ENCODE data around the gene MAPKAPK5.
A peak's percentile ranks its signal among the peaks of the same experiment; 100 is the strongest.

Gene MAPKAPK5

GRCh38 chr12:111842556-111843396 is 748 bp downstream of the MAPKAPK5 start:
- Histone ChIP-seq H3K4me3 (ENCODE audit: low read length in 2 of 2) (peak overlapping the region; percentile 90 to 97), H3K27ac (ENCODE audit: low read depth in 2 of 2, low read length in 2 of 2) (peak overlapping the region; percentile 96 to 97), H3K9ac (ENCODE audit: low read depth in 1 of 2, low read length in 2 of 2) (peak overlapping the region; percentile 81 to 99), H3K27me3 (ENCODE audit: control insufficient read depth in 2 of 2, insufficient read depth in 2 of 2, low read length in 2 of 2) (no peaks in the 10 kb centered on the region), H3K36me3 (ENCODE audit: control insufficient read depth in 2 of 2, insufficient read depth in 2 of 2, low read length in 2 of 2) (peaks cover 8 to 10% of the 10 kb centered on the region in 2 donors), H3K4me1 (ENCODE audit: control insufficient read depth in 2 of 2, insufficient read depth in 2 of 2, low read length in 2 of 2) (peaks cover 31 to 36% of the 10 kb centered on the region in 2 donors), H3K9me3 (ENCODE audit: control insufficient read depth in 2 of 2, low read length in 2 of 2) (no peaks in the 10 kb centered on the region)

GRCh38 chr12:111846016-111846415 is 4.0 kb downstream of the MAPKAPK5 start:
- Histone ChIP-seq H3K9ac (ENCODE audit: low read depth in 1 of 2, low read length in 2 of 2) (no peak overlapping the region), H3K4me1 (ENCODE audit: control insufficient read depth in 2 of 2, insufficient read depth in 2 of 2, low read length in 2 of 2) (peaks cover 20 to 24% of the 10 kb centered on the region in 2 donors), H3K36me3 (ENCODE audit: control insufficient read depth in 2 of 2, insufficient read depth in 2 of 2, low read length in 2 of 2) (peaks cover 0 to 2% of the 10 kb centered on the region in 2 donors), H3K27me3 (ENCODE audit: control insufficient read depth in 2 of 2, insufficient read depth in 2 of 2, low read length in 2 of 2) (no peaks in the 10 kb centered on the region), H3K9me3 (ENCODE audit: control insufficient read depth in 2 of 2, low read length in 2 of 2) (no peaks in the 10 kb centered on the region), H3K27ac (ENCODE audit: low read depth in 2 of 2, low read length in 2 of 2) (no peak overlapping the region), H3K4me3 (ENCODE audit: low read length in 2 of 2) (no peak overlapping the region)

GRCh38 chr12:111850526-111850925 is 8.5 kb downstream of the MAPKAPK5 start:
- no peaks in the 10 kb centered on the region for H3K9me3 ChIP-seq (ENCODE audit: control insufficient read depth in 2 of 2, low read length in 2 of 2)
- no peak overlapping the region for H3K9ac ChIP-seq (ENCODE audit: low read depth in 1 of 2, low read length in 2 of 2)
- peak overlapping the region; percentile 67 to 68 for H3K27ac ChIP-seq (ENCODE audit: low read depth in 2 of 2, low read length in 2 of 2)
- no peak overlapping the region for H3K4me3 ChIP-seq (ENCODE audit: low read length in 2 of 2)
- H3K4me1 ChIP-seq (ENCODE audit: control insufficient read depth in 2 of 2, insufficient read depth in 2 of 2, low read length in 2 of 2) = peaks cover 3% of the 10 kb centered on the region in 2 donors
- H3K27me3 ChIP-seq (ENCODE audit: control insufficient read depth in 2 of 2, insufficient read depth in 2 of 2, low read length in 2 of 2) = no peaks in the 10 kb centered on the region
- H3K36me3 ChIP-seq (ENCODE audit: control insufficient read depth in 2 of 2, insufficient read depth in 2 of 2, low read length in 2 of 2) = peaks cover 0 to 2% of the 10 kb centered on the region in 2 donors

GRCh38 chr12:111858186-111858585 is 16.2 kb downstream of the MAPKAPK5 start:
- H3K9me3 ChIP-seq (ENCODE audit: control insufficient read depth in 2 of 2, low read length in 2 of 2) = no peaks in the 10 kb centered on the region
- no peaks in the 10 kb centered on the region for H3K27me3 ChIP-seq (ENCODE audit: control insufficient read depth in 2 of 2, insufficient read depth in 2 of 2, low read length in 2 of 2)
- H3K36me3 ChIP-seq (ENCODE audit: control insufficient read depth in 2 of 2, insufficient read depth in 2 of 2, low read length in 2 of 2) = peaks cover 0 to 4% of the 10 kb centered on the region in 2 donors
- no peak overlapping the region for H3K9ac ChIP-seq (ENCODE audit: low read depth in 1 of 2, low read length in 2 of 2)
- H3K4me3 ChIP-seq (ENCODE audit: low read length in 2 of 2) = no peak overlapping the region
- H3K27ac ChIP-seq (ENCODE audit: low read depth in 2 of 2, low read length in 2 of 2) = no peak overlapping the region
- no peaks in the 10 kb centered on the region for H3K4me1 ChIP-seq (ENCODE audit: control insufficient read depth in 2 of 2, insufficient read depth in 2 of 2, low read length in 2 of 2)

GRCh38 chr12:111858778-111859177 is 16.8 kb downstream of the MAPKAPK5 start:
- no peaks in the 10 kb centered on the region for H3K27me3 ChIP-seq (ENCODE audit: control insufficient read depth in 2 of 2, insufficient read depth in 2 of 2, low read length in 2 of 2)

GRCh38 chr12:111864913-111865312 is 22.9 kb downstream of the MAPKAPK5 start:
- Histone ChIP-seq H3K27ac (ENCODE audit: low read depth in 2 of 2, low read length in 2 of 2) (no peak overlapping the region), H3K36me3 (ENCODE audit: control insufficient read depth in 2 of 2, insufficient read depth in 2 of 2, low read length in 2 of 2) (peaks cover 31 to 44% of the 10 kb centered on the region in 2 donors), H3K27me3 (ENCODE audit: control insufficient read depth in 2 of 2, insufficient read depth in 2 of 2, low read length in 2 of 2) (no peaks in the 10 kb centered on the region), H3K9me3 (ENCODE audit: control insufficient read depth in 2 of 2, low read length in 2 of 2) (no peaks in the 10 kb centered on the region), H3K4me1 (ENCODE audit: control insufficient read depth in 2 of 2, insufficient read depth in 2 of 2, low read length in 2 of 2) (no peaks in the 10 kb centered on the region), H3K9ac (ENCODE audit: low read depth in 1 of 2, low read length in 2 of 2) (no peak overlapping the region), H3K4me3 (ENCODE audit: low read length in 2 of 2) (no peak overlapping the region)

More at GRCh38 chr12:111858778-111859177, 16.8 kb downstream of the MAPKAPK5 start:
- Histone ChIP-seq H3K9me3 (ENCODE audit: control insufficient read depth in 2 of 2, low read length in 2 of 2) (no peaks in the 10 kb centered on the region), H3K36me3 (ENCODE audit: control insufficient read depth in 2 of 2, insufficient read depth in 2 of 2, low read length in 2 of 2) (peaks cover 0 to 4% of the 10 kb centered on the region in 2 donors), H3K4me3 (ENCODE audit: low read length in 2 of 2) (no peak overlapping the region), H3K4me1 (ENCODE audit: control insufficient read depth in 2 of 2, insufficient read depth in 2 of 2, low read length in 2 of 2) (no peaks in the 10 kb centered on the region), H3K27ac (ENCODE audit: low read depth in 2 of 2, low read length in 2 of 2) (no peak overlapping the region), H3K9ac (ENCODE audit: low read depth in 1 of 2, low read length in 2 of 2) (no peak overlapping the region)

GRCh38 chr12:111867531-111867930 is 25.5 kb downstream of the MAPKAPK5 start:
- Histone ChIP-seq H3K9me3 (ENCODE audit: control insufficient read depth in 2 of 2, low read length in 2 of 2) (no peaks in the 10 kb centered on the region), H3K9ac (ENCODE audit: low read depth in 1 of 2, low read length in 2 of 2) (no peak overlapping the region), H3K4me1 (ENCODE audit: control insufficient read depth in 2 of 2, insufficient read depth in 2 of 2, low read length in 2 of 2) (no peaks in the 10 kb centered on the region), H3K27ac (ENCODE audit: low read depth in 2 of 2, low read length in 2 of 2) (no peak overlapping the region), H3K36me3 (ENCODE audit: control insufficient read depth in 2 of 2, insufficient read depth in 2 of 2, low read length in 2 of 2) (peaks cover 47 to 67% of the 10 kb centered on the region in 2 donors), H3K27me3 (ENCODE audit: control insufficient read depth in 2 of 2, insufficient read depth in 2 of 2, low read length in 2 of 2) (no peaks in the 10 kb centered on the region), H3K4me3 (ENCODE audit: low read length in 2 of 2) (no peak overlapping the region)

- H3K36me3 ChIP-seq (ENCODE audit: control insufficient read depth in 2 of 2, insufficient read depth in 2 of 2, low read length in 2 of 2) = peaks cover 59 to 77% of the 10 kb centered on the region in 2 donors
- H3K4me1 ChIP-seq (ENCODE audit: control insufficient read depth in 2 of 2, insufficient read depth in 2 of 2, low read length in 2 of 2) = no peaks in the 10 kb centered on the region
- H3K9me3 ChIP-seq (ENCODE audit: control insufficient read depth in 2 of 2, low read length in 2 of 2) = no peaks in the 10 kb centered on the region
- no peak overlapping the region for H3K27ac ChIP-seq (ENCODE audit: low read depth in 2 of 2, low read length in 2 of 2)
- H3K9ac ChIP-seq (ENCODE audit: low read depth in 1 of 2, low read length in 2 of 2) = no peak overlapping the region
- H3K27me3 ChIP-seq (ENCODE audit: control insufficient read depth in 2 of 2, insufficient read depth in 2 of 2, low read length in 2 of 2) = no peaks in the 10 kb centered on the region
- no peak overlapping the region for H3K4me3 ChIP-seq (ENCODE audit: low read length in 2 of 2)
These were observed 26.9 kb downstream of the MAPKAPK5 start for GRCh38 chr12:111868676-111869588.

- H3K9me3 ChIP-seq (ENCODE audit: control insufficient read depth in 2 of 2, low read length in 2 of 2) = no peaks in the 10 kb centered on the region
- no peaks in the 10 kb centered on the region for H3K27me3 ChIP-seq (ENCODE audit: control insufficient read depth in 2 of 2, insufficient read depth in 2 of 2, low read length in 2 of 2)
- no peak overlapping the region for H3K4me3 ChIP-seq (ENCODE audit: low read length in 2 of 2)
- no peak overlapping the region for H3K9ac ChIP-seq (ENCODE audit: low read depth in 1 of 2, low read length in 2 of 2)
- no peaks in the 10 kb centered on the region for H3K4me1 ChIP-seq (ENCODE audit: control insufficient read depth in 2 of 2, insufficient read depth in 2 of 2, low read length in 2 of 2)
- peaks cover 59 to 77% of the 10 kb centered on the region in 2 donors for H3K36me3 ChIP-seq (ENCODE audit: control insufficient read depth in 2 of 2, insufficient read depth in 2 of 2, low read length in 2 of 2)
- H3K27ac ChIP-seq (ENCODE audit: low read depth in 2 of 2, low read length in 2 of 2) = no peak overlapping the region
These were observed 27.6 kb downstream of the MAPKAPK5 start for GRCh38 chr12:111869671-111870070.

GRCh38 chr12:111870216-111870615 is 28.2 kb downstream of the MAPKAPK5 start:
- peaks cover 60 to 73% of the 10 kb centered on the region in 2 donors for H3K36me3 ChIP-seq (ENCODE audit: control insufficient read depth in 2 of 2, insufficient read depth in 2 of 2, low read length in 2 of 2)
- H3K9ac ChIP-seq (ENCODE audit: low read depth in 1 of 2, low read length in 2 of 2) = no peak overlapping the region
- H3K9me3 ChIP-seq (ENCODE audit: control insufficient read depth in 2 of 2, low read length in 2 of 2) = no peaks in the 10 kb centered on the region
- H3K4me3 ChIP-seq (ENCODE audit: low read length in 2 of 2) = no peak overlapping the region
- no peak overlapping the region for H3K27ac ChIP-seq (ENCODE audit: low read depth in 2 of 2, low read length in 2 of 2)
- no peaks in the 10 kb centered on the region for H3K27me3 ChIP-seq (ENCODE audit: control insufficient read depth in 2 of 2, insufficient read depth in 2 of 2, low read length in 2 of 2)
- no peaks in the 10 kb centered on the region for H3K4me1 ChIP-seq (ENCODE audit: control insufficient read depth in 2 of 2, insufficient read depth in 2 of 2, low read length in 2 of 2)
